SU-DHL-6 (cell line): Measurements from ENCODE around the gene SLC13A2.

ENCODE experiments used
- H2AFZ ChIP-seq: fragments of 200-600 bp; sonication (generic); 2 replicates; pipeline ENCODE4 v1.6.1; 2014; ENCODE audit warnings: low read depth, mild to moderate bottlenecking, moderate library complexity, mixed read lengths, antibody characterized with exemption, low read length; ENCODE audit not compliant: severe bottlenecking
- H3F3A ChIP-seq: fragments of 200-600 bp; shearing (Covaris generic); 2 replicates; pipeline ENCODE4 v1.6.0; 2016; ENCODE audit warnings: antibody characterized with exemption, mild to moderate bottlenecking; ENCODE audit not compliant: insufficient read depth
- H3K27ac ChIP-seq: fragments of 200-600 bp; sonication (generic); 2 replicates; pipeline ENCODE4 v1.5.1; 2016; ENCODE audit warnings: low read depth, mild to moderate bottlenecking, low read length, moderate library complexity, mixed read lengths
- H3K27me3 ChIP-seq: fragments of 200-600 bp; sonication (generic), shearing (Covaris generic); 2 replicates; pipeline ENCODE4 v1.6.0; 2014; ENCODE audit warnings: mild to moderate bottlenecking, low read length
- H3K36me3 ChIP-seq: fragments of 200-600 bp; sonication (generic); 2 replicates; pipeline ENCODE4 v1.6.1; 2014; ENCODE audit warnings: mild to moderate bottlenecking, low read length, mixed read lengths
- H3K4me2 ChIP-seq: fragments of 300-600, 200-600 bp; shearing (Covaris generic), sonication (generic); 2 replicates; pipeline ENCODE4 v1.6.0; 2014; ENCODE audit warnings: low read length, low read depth, mild to moderate bottlenecking; ENCODE audit not compliant: poor library complexity, severe bottlenecking
- H3K4me3 ChIP-seq: fragments of 200-600 bp; sonication (generic); 2 replicates; pipeline ENCODE4 v1.5.1; 2014; ENCODE audit warnings: antibody characterized with exemption, low read length, mild to moderate bottlenecking, mixed read lengths; ENCODE audit not compliant: insufficient read depth, poor library complexity, severe bottlenecking
- H3K79me2 ChIP-seq: fragments of 200-600 bp; sonication (generic); 2 replicates; pipeline ENCODE4 v1.6.1; 2014; ENCODE audit warnings: mild to moderate bottlenecking, low read length, moderate library complexity; ENCODE audit not compliant: insufficient read depth
- H3K9ac ChIP-seq: fragments of 200-600 bp; sonication (generic); 2 replicates; pipeline ENCODE4 v1.7.0; 2014; ENCODE audit warnings: mild to moderate bottlenecking, low read length
- H3K9me2 ChIP-seq: fragments of 200-600 bp; sonication (generic); replicated peaks from 2 replicates; pipeline ENCODE4 v1.6.1; 2014; ENCODE audit warnings: low read length; ENCODE audit not compliant: insufficient read depth
- H3K9me3 ChIP-seq: fragments of 200-600 bp; sonication (generic); 2 replicates; pipeline ENCODE4 v1.6.1; 2014; ENCODE audit warnings: low read length, mixed read lengths; ENCODE audit not compliant: insufficient read depth
- H4K20me1 ChIP-seq: fragments of 200-600 bp; sonication (generic); 2 replicates; pipeline ENCODE4 v1.6.1; 2014; ENCODE audit warnings: low read depth, mild to moderate bottlenecking, antibody characterized with exemption, low read length, moderate library complexity, mixed read lengths
- EZH2phosphoT487 ChIP-seq: fragments of 200-600 bp; sonication (generic), shearing (Covaris generic); conservative IDR thresholded peaks from 2 replicates; pipeline ENCODE4 v1.6.1; 2018; ENCODE audit warnings: mild to moderate bottlenecking, antibody characterized with exemption, low read length, moderate library complexity, mixed read lengths
- TF ChIP-seq, protein P1 (sequence below): fragments of 200-600 bp; sonication (generic); IDR thresholded peaks from one replicate; pipeline ENCODE4 v1.5.1; 2017; ENCODE audit warnings: antibody characterized with exemption, mild to moderate bottlenecking, low read length, moderate library complexity; ENCODE audit not compliant: insufficient read depth, poor library complexity, severe bottlenecking

Gene SLC13A2

DNA sequence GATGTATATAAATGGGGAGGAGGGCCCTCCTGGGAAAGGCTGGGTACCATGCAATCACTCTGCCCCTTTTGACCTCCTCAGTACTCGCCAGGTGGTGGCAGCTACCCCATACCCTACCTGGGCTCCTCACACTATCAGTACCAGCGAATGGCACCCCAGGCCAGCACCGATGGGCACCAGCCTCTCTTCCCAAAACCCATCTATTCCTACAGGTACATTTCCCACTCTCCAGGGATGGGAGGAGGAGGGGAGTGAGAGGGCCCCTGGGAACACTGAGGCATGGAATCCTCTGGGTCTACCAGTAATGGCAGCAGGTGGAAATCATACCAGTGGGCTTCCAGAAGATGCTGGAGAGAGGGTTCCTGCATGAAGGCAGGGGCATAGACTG is 55.6 kb downstream of the SLC13A2 start:
- no peak overlapping the region for H3K27ac ChIP-seq
- no peak overlapping the region for H3K4me3 ChIP-seq
- no peak overlapping the region for H3K9ac ChIP-seq
- no peaks in the 10 kb centered on the region for H3K36me3 ChIP-seq
- no peaks in the 10 kb centered on the region for H3K27me3 ChIP-seq
- H3K9me2 ChIP-seq: no peaks in the 10 kb centered on the region
- H3F3A ChIP-seq: no peaks in the 10 kb centered on the region
- no peaks in the 10 kb centered on the region for H4K20me1 ChIP-seq
- no peak for TF ChIP-seq EZH2phosphoT487
- TF ChIP-seq, protein P1, sequence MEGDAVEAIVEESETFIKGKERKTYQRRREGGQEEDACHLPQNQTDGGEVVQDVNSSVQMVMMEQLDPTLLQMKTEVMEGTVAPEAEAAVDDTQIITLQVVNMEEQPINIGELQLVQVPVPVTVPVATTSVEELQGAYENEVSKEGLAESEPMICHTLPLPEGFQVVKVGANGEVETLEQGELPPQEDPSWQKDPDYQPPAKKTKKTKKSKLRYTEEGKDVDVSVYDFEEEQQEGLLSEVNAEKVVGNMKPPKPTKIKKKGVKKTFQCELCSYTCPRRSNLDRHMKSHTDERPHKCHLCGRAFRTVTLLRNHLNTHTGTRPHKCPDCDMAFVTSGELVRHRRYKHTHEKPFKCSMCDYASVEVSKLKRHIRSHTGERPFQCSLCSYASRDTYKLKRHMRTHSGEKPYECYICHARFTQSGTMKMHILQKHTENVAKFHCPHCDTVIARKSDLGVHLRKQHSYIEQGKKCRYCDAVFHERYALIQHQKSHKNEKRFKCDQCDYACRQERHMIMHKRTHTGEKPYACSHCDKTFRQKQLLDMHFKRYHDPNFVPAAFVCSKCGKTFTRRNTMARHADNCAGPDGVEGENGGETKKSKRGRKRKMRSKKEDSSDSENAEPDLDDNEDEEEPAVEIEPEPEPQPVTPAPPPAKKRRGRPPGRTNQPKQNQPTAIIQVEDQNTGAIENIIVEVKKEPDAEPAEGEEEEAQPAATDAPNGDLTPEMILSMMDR: no peak
- H3K4me2 ChIP-seq: no peak overlapping the region
- H3K79me2 ChIP-seq: no peaks in the 10 kb centered on the region
- no peaks in the 10 kb centered on the region for H3K9me3 ChIP-seq
- H2AFZ ChIP-seq: no peak overlapping the region

DNA sequence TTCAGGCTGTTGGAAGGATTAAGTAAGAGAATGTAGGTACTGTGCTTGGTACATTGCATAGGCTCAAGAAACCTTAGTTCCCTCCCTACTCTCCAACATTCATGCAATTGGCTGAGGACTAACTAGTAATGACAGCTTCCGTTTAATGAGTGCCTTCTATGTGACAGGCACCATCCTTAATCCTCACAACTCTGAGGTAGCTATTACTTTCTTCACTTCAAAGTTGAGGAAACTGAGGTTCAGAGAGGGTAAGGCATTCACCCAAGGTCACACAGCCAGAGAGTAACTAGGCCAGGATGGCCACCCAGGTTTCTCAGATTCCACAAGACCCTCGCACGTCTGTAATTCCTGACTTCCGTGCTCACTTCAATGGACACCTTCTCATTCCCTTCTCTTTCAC is 56.8 kb downstream of the SLC13A2 start:
- TF ChIP-seq EZH2phosphoT487: no peak
- TF ChIP-seq, protein P1: no peak
- no peaks in the 10 kb centered on the region for H3K36me3 ChIP-seq
- H3K4me2 ChIP-seq: no peak overlapping the region
- no peaks in the 10 kb centered on the region for H3F3A ChIP-seq
- H4K20me1 ChIP-seq: no peaks in the 10 kb centered on the region
- H3K9me2 ChIP-seq: no peaks in the 10 kb centered on the region
- H3K27ac ChIP-seq: no peak overlapping the region
- H3K4me3 ChIP-seq: no peak overlapping the region
- H3K9ac ChIP-seq: no peak overlapping the region
- no peaks in the 10 kb centered on the region for H3K9me3 ChIP-seq
- H3K27me3 ChIP-seq: no peaks in the 10 kb centered on the region
- H2AFZ ChIP-seq: no peak overlapping the region
- H3K79me2 ChIP-seq: no peaks in the 10 kb centered on the region

DNA sequence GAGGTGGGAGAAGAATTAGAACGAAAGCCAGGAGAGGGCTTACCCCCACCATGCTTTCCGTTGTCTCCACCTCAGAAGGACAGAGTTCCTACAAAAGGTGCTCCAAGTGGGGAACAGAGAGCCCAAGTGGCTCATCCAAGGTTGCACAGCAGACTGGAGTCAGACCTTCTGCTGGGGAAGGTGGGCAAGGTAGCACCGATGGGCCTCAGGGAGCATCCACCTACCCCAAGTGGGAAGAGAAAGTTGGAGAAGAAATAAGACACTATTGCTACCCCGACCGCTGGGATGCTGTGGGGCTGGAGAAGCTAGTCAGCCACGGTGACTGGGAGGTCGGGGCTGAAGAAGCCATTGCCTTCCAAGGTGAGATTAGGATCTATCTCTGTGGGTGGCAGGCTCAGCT is 57.5 kb downstream of the SLC13A2 start:
- no peaks in the 10 kb centered on the region for H3K27me3 ChIP-seq
- H3K79me2 ChIP-seq: no peaks in the 10 kb centered on the region
- H3K36me3 ChIP-seq: no peaks in the 10 kb centered on the region
- no peak overlapping the region for H3K9ac ChIP-seq
- TF ChIP-seq, protein P1: no peak
- TF ChIP-seq EZH2phosphoT487: no peak
- H4K20me1 ChIP-seq: no peaks in the 10 kb centered on the region
- no peaks in the 10 kb centered on the region for H3K9me2 ChIP-seq
- H2AFZ ChIP-seq: no peak overlapping the region
- H3K9me3 ChIP-seq: no peaks in the 10 kb centered on the region
- no peak overlapping the region for H3K27ac ChIP-seq
- H3K4me3 ChIP-seq: no peak overlapping the region
- no peaks in the 10 kb centered on the region for H3F3A ChIP-seq
- no peak overlapping the region for H3K4me2 ChIP-seq
